ENCODE results near the gene ARHGAP27.
"Not testable (repeated sequence)": the region's sequence is repeated elsewhere in the genome, so short reads cannot be mapped to it uniquely, and the experiment has no call there.

GRCh38 chr17:45449708-45450329, 17.1 kb upstream of the ARHGAP27 start:
- not testable (repeated sequence) for TF ChIP-seq CTCF (optimal IDR thresholded peaks at IDR 0.05 in 1 of 3, IDR thresholded peaks at IDR 0.05 in 1 of 3, conservative IDR thresholded peaks at IDR 0.05 in 1 of 3; ENCODE audit: extremely low read depth in 1 of 3, insufficient read depth in 2 of 3, low read length in 3 of 3); EZH2 (IDR thresholded peaks at IDR 0.05; ENCODE audit: low read length)
